Measurements from ENCODE around the gene KIAA1671. TPM values are rescaled to one million over a fixed set of nuclear protein-coding genes. Genes with fewer than 3 reads are reported as not detected.
A peak's percentile ranks its signal among the peaks of the same experiment; 100 is the strongest.

Gene KIAA1671
- total RNA-seq, 1 donor from 2014 or later, result 11.5 TPM

DNA sequence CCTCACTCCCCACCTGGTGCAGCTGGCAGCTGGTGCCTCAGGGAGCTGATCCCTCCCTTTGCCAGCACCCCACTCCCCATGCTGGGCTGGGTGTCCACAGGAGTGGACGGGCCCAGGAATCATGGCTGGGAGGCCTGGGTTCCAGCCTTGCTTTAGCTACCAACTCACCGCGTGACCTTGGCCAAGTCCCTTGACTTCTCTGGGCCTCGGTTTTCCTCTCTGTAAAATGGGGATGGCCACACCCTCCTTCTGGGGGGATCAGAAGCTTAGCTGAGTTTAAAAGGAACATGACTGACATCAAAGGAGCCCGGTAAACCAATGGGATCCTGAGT lies 116.9 kb downstream of the KIAA1671 start:
- H3K9me3 ChIP-seq (ENCODE audit: control insufficient read depth in 3 of 3, low read length in 3 of 3), result no peaks in the 10 kb centered on the region
- H3K27me3 ChIP-seq (ENCODE audit: control insufficient read depth in 3 of 3, insufficient read depth in 3 of 3, low read length in 3 of 3), result peaks cover 0 to 6% (median 0%) of the 10 kb centered on the region in 3 donors
- peaks cover 21 to 37% (median 22%) of the 10 kb centered on the region in 3 donors for H3K4me1 ChIP-seq (ENCODE audit: control insufficient read depth in 3 of 3, insufficient read depth in 3 of 3, low read length in 3 of 3)
- no peaks in the 10 kb centered on the region for H3K36me3 ChIP-seq (ENCODE audit: control insufficient read depth in 3 of 3, insufficient read depth in 3 of 3, low read length in 3 of 3)
- no peak overlapping the region for H3K4me3 ChIP-seq (ENCODE audit: low read length in 3 of 3)
- no peak overlapping the region for H3K27ac ChIP-seq (ENCODE audit: low read depth, low read length)
- peak overlapping the region in 2 of 3 donors; percentile 72 to 75 for H3K9ac ChIP-seq (ENCODE audit: low read depth in 1 of 3, low read length in 3 of 3)

DNA sequence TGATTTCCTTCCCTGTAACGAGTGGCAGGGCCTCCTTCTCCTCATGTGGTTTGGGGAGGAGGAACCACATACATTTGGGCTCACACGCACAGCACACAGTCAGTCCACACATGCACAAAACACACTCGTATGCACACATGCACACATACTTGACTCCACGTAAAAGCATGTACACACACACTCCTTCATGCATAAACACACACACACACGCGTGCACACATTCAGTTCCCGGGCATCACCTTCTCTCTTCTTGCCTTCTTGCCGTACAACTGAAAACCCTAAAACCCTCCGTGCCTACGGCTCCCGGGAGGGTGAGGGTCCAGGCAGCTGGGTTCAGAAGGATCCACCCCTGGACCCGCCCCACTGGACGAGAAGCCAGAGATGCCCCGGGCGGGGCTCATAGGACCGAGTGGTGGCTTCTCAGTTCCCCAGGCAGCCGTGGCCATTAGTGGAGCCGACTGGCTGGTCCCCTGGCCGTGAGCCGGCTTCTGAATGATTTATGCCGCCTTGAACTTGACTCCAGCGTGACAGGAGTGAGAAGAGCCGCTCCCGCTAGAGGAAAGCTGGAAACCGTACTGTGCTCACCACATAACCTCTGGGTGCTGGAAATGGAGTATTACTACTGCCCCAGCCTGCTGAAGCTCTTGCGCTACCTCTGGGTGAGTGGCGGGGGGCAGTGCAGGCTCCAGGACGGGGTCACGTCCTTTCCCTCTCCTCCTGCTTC lies 117.4 kb downstream of the KIAA1671 start:
- H3K4me3 ChIP-seq (ENCODE audit: low read length in 3 of 3), result peak overlapping the region; percentile 30 to 62 (median 60)
- peak overlapping the region; percentile 75 for H3K27ac ChIP-seq (ENCODE audit: low read depth, low read length)
- peak overlapping the region; percentile 72 to 76 (median 75) for H3K9ac ChIP-seq (ENCODE audit: low read depth in 1 of 3, low read length in 3 of 3)
- H3K27me3 ChIP-seq (ENCODE audit: control insufficient read depth in 3 of 3, insufficient read depth in 3 of 3, low read length in 3 of 3), result peaks cover 0 to 6% (median 0%) of the 10 kb centered on the region in 3 donors
- H3K4me1 ChIP-seq (ENCODE audit: control insufficient read depth in 3 of 3, insufficient read depth in 3 of 3, low read length in 3 of 3), result peaks cover 21 to 37% (median 22%) of the 10 kb centered on the region in 3 donors
- no peaks in the 10 kb centered on the region for H3K9me3 ChIP-seq (ENCODE audit: control insufficient read depth in 3 of 3, low read length in 3 of 3)
- H3K36me3 ChIP-seq (ENCODE audit: control insufficient read depth in 3 of 3, insufficient read depth in 3 of 3, low read length in 3 of 3), result no peaks in the 10 kb centered on the region

GRCh38 chr22:25070956-25071355 lies 118.4 kb downstream of the KIAA1671 start:
- Histone ChIP-seq H3K4me3 (ENCODE audit: low read length in 3 of 3) (no peak overlapping the region), H3K36me3 (ENCODE audit: control insufficient read depth in 3 of 3, insufficient read depth in 3 of 3, low read length in 3 of 3) (no peaks in the 10 kb centered on the region), H3K9ac (ENCODE audit: low read depth in 1 of 3, low read length in 3 of 3) (peak overlapping the region in 2 of 3 donors; percentile 72 to 75), H3K9me3 (ENCODE audit: control insufficient read depth in 3 of 3, low read length in 3 of 3) (no peaks in the 10 kb centered on the region), H3K4me1 (ENCODE audit: control insufficient read depth in 3 of 3, insufficient read depth in 3 of 3, low read length in 3 of 3) (peaks cover 21 to 37% (median 22%) of the 10 kb centered on the region in 3 donors), H3K27me3 (ENCODE audit: control insufficient read depth in 3 of 3, insufficient read depth in 3 of 3, low read length in 3 of 3) (peaks cover 0 to 6% (median 0%) of the 10 kb centered on the region in 3 donors), H3K27ac (ENCODE audit: low read depth, low read length) (no peak overlapping the region)

DNA sequence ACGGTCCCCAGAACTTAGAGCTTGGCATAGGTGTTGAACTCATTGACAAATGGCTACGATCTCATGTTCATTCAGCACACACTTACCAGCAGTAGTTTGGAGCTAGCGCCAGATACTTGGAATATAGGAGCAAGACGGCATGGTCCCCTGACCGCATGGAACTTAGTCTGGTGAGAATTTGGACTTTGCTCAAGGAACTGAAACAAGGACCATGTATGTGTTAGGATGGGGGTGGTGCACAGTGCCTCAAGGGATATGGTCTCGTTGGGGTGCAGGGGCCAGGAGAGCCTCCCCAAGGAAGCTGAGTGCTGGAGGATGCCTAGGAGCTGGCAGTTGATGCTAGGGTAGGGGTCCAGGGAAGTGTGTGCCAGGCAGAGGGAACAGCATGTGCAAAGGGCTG lies 119.2 kb downstream of the KIAA1671 start:
- H3K4me3 ChIP-seq (ENCODE audit: low read length in 3 of 3), result no peak overlapping the region
- no peaks in the 10 kb centered on the region for H3K9me3 ChIP-seq (ENCODE audit: control insufficient read depth in 3 of 3, low read length in 3 of 3)
- H3K4me1 ChIP-seq (ENCODE audit: control insufficient read depth in 3 of 3, insufficient read depth in 3 of 3, low read length in 3 of 3), result peaks cover 24 to 40% (median 25%) of the 10 kb centered on the region in 3 donors
- H3K36me3 ChIP-seq (ENCODE audit: control insufficient read depth in 3 of 3, insufficient read depth in 3 of 3, low read length in 3 of 3), result no peaks in the 10 kb centered on the region
- no peak overlapping the region for H3K27ac ChIP-seq (ENCODE audit: low read depth, low read length)
- peaks cover 0 to 6% (median 0%) of the 10 kb centered on the region in 3 donors for H3K27me3 ChIP-seq (ENCODE audit: control insufficient read depth in 3 of 3, insufficient read depth in 3 of 3, low read length in 3 of 3)
- H3K9ac ChIP-seq (ENCODE audit: low read depth in 1 of 3, low read length in 3 of 3), result no peak overlapping the region

DNA sequence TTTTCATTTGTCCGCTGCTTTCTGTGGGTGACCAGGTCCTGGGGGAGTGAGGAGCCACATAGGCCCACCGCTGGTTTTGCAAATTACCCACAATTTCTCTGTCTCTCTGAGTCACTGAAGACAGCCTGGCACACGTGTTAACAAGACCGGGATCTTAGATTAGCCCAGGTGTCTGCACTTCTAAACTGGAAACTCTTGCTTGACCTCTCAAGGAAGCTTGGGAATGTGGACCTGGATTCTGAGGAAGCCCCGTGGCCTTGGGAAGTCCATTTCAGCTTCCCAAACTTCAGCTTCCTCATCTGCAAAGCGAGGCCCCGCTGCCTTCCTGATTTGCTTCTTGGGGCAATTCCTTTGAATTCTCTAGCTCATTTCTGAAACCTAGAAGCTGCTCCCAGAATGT lies 119.9 kb downstream of the KIAA1671 start:
- H3K27ac ChIP-seq (ENCODE audit: low read depth, low read length), result no peak overlapping the region
- H3K4me3 ChIP-seq (ENCODE audit: low read length in 3 of 3), result no peak overlapping the region
- peaks cover 27 to 41% (median 28%) of the 10 kb centered on the region in 3 donors for H3K4me1 ChIP-seq (ENCODE audit: control insufficient read depth in 3 of 3, insufficient read depth in 3 of 3, low read length in 3 of 3)
- H3K36me3 ChIP-seq (ENCODE audit: control insufficient read depth in 3 of 3, insufficient read depth in 3 of 3, low read length in 3 of 3), result no peaks in the 10 kb centered on the region
- peaks cover 0 to 6% (median 0%) of the 10 kb centered on the region in 3 donors for H3K27me3 ChIP-seq (ENCODE audit: control insufficient read depth in 3 of 3, insufficient read depth in 3 of 3, low read length in 3 of 3)
- H3K9ac ChIP-seq (ENCODE audit: low read depth in 1 of 3, low read length in 3 of 3), result no peak overlapping the region
- H3K9me3 ChIP-seq (ENCODE audit: control insufficient read depth in 3 of 3, low read length in 3 of 3), result no peaks in the 10 kb centered on the region

GRCh38 chr22:25076336-25076735 lies 123.8 kb downstream of the KIAA1671 start:
- H3K4me1 ChIP-seq (ENCODE audit: control insufficient read depth in 3 of 3, insufficient read depth in 3 of 3, low read length in 3 of 3), result peaks cover 17 to 35% (median 18%) of the 10 kb centered on the region in 3 donors
- H3K9ac ChIP-seq (ENCODE audit: low read depth in 1 of 3, low read length in 3 of 3), result no peak overlapping the region
- H3K27ac ChIP-seq (ENCODE audit: low read depth, low read length), result no peak overlapping the region

DNA sequence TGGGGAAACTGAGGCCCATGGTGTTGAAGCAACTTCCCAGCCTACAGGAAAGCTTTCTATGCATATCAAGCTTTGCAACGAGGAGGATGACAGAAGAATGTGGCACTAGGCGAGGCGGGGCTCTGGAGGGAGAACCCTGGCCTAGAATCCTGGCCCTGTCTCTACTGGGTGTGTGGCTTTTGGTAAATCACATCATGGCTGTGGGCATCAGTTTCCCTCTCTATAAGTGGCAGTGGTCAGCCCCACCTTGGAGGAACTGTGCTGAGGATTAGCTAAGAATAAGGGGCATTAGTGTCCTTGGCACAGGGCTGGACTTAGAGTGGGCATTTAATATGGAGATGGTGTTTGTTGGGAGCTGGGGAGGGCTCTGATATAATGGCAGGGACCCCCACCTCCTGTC lies 124.5 kb downstream of the KIAA1671 start:
- Histone ChIP-seq H3K27ac (ENCODE audit: low read depth, low read length) (no peak overlapping the region), H3K9me3 (ENCODE audit: control insufficient read depth in 3 of 3, low read length in 3 of 3) (no peaks in the 10 kb centered on the region), H3K4me1 (ENCODE audit: control insufficient read depth in 3 of 3, insufficient read depth in 3 of 3, low read length in 3 of 3) (peaks cover 17 to 35% (median 18%) of the 10 kb centered on the region in 3 donors), H3K27me3 (ENCODE audit: control insufficient read depth in 3 of 3, insufficient read depth in 3 of 3, low read length in 3 of 3) (no peaks in the 10 kb centered on the region), H3K9ac (ENCODE audit: low read depth in 1 of 3, low read length in 3 of 3) (no peak overlapping the region), H3K36me3 (ENCODE audit: control insufficient read depth in 3 of 3, insufficient read depth in 3 of 3, low read length in 3 of 3) (no peaks in the 10 kb centered on the region), H3K4me3 (ENCODE audit: low read length in 3 of 3) (no peak overlapping the region)

More at GRCh38 chr22:25076336-25076735, 123.8 kb downstream of the KIAA1671 start:
- Histone ChIP-seq H3K9me3 (ENCODE audit: control insufficient read depth in 3 of 3, low read length in 3 of 3) (no peaks in the 10 kb centered on the region), H3K27me3 (ENCODE audit: control insufficient read depth in 3 of 3, insufficient read depth in 3 of 3, low read length in 3 of 3) (no peaks in the 10 kb centered on the region), H3K4me3 (ENCODE audit: low read length in 3 of 3) (no peak overlapping the region), H3K36me3 (ENCODE audit: control insufficient read depth in 3 of 3, insufficient read depth in 3 of 3, low read length in 3 of 3) (no peaks in the 10 kb centered on the region)

DNA sequence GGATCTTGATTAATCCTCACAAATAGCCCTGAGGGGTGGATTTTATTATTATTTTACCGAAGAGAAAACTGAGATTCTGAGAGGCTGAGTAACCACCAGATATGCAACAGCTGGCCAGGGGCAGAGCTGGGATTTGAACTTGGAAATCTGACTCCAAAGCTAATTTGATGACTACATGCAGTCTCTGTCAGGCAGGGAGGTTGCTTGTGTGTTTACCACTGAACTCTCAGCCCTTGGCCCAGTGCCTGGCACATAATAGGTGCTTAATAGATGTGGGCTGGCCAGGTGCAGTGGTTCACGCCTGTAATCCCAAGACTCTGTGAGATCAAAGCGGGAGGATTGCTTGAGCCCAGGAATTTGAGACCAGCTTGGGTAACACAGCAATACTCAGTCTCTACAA lies 125.4 kb downstream of the KIAA1671 start:
- peaks cover 17 to 35% (median 18%) of the 10 kb centered on the region in 3 donors for H3K4me1 ChIP-seq (ENCODE audit: control insufficient read depth in 3 of 3, insufficient read depth in 3 of 3, low read length in 3 of 3)
- no peak overlapping the region for H3K9ac ChIP-seq (ENCODE audit: low read depth in 1 of 3, low read length in 3 of 3)
- H3K27me3 ChIP-seq (ENCODE audit: control insufficient read depth in 3 of 3, insufficient read depth in 3 of 3, low read length in 3 of 3), result no peaks in the 10 kb centered on the region
- no peaks in the 10 kb centered on the region for H3K9me3 ChIP-seq (ENCODE audit: control insufficient read depth in 3 of 3, low read length in 3 of 3)
- H3K4me3 ChIP-seq (ENCODE audit: low read length in 3 of 3), result no peak overlapping the region
- no peaks in the 10 kb centered on the region for H3K36me3 ChIP-seq (ENCODE audit: control insufficient read depth in 3 of 3, insufficient read depth in 3 of 3, low read length in 3 of 3)
- no peak overlapping the region for H3K27ac ChIP-seq (ENCODE audit: low read depth, low read length)

GRCh38 chr22:25078591-25078990 lies 126.1 kb downstream of the KIAA1671 start:
- Histone ChIP-seq H3K27me3 (ENCODE audit: control insufficient read depth in 3 of 3, insufficient read depth in 3 of 3, low read length in 3 of 3) (no peaks in the 10 kb centered on the region), H3K9ac (ENCODE audit: low read depth in 1 of 3, low read length in 3 of 3) (peak overlapping the region in 1 of 3 donors; percentile 42), H3K36me3 (ENCODE audit: control insufficient read depth in 3 of 3, insufficient read depth in 3 of 3, low read length in 3 of 3) (no peaks in the 10 kb centered on the region), H3K4me3 (ENCODE audit: low read length in 3 of 3) (no peak overlapping the region), H3K4me1 (ENCODE audit: control insufficient read depth in 3 of 3, insufficient read depth in 3 of 3, low read length in 3 of 3) (peaks cover 17 to 35% (median 18%) of the 10 kb centered on the region in 3 donors), H3K27ac (ENCODE audit: low read depth, low read length) (no peak overlapping the region), H3K9me3 (ENCODE audit: control insufficient read depth in 3 of 3, low read length in 3 of 3) (no peaks in the 10 kb centered on the region)

- Histone ChIP-seq H3K9me3 (ENCODE audit: control insufficient read depth in 3 of 3, low read length in 3 of 3) (no peaks in the 10 kb centered on the region), H3K4me3 (ENCODE audit: low read length in 3 of 3) (no peak overlapping the region), H3K36me3 (ENCODE audit: control insufficient read depth in 3 of 3, insufficient read depth in 3 of 3, low read length in 3 of 3) (no peaks in the 10 kb centered on the region), H3K27me3 (ENCODE audit: control insufficient read depth in 3 of 3, insufficient read depth in 3 of 3, low read length in 3 of 3) (no peaks in the 10 kb centered on the region), H3K4me1 (ENCODE audit: control insufficient read depth in 3 of 3, insufficient read depth in 3 of 3, low read length in 3 of 3) (peaks cover 17 to 35% (median 19%) of the 10 kb centered on the region in 3 donors), H3K27ac (ENCODE audit: low read depth, low read length) (no peak overlapping the region), H3K9ac (ENCODE audit: low read depth in 1 of 3, low read length in 3 of 3) (no peak overlapping the region)
These were observed 128.3 kb downstream of the KIAA1671 start for GRCh38 chr22:25080855-25081254.
